ENCODE data around the gene ERBB4.

ERBB4 gene

DNA sequence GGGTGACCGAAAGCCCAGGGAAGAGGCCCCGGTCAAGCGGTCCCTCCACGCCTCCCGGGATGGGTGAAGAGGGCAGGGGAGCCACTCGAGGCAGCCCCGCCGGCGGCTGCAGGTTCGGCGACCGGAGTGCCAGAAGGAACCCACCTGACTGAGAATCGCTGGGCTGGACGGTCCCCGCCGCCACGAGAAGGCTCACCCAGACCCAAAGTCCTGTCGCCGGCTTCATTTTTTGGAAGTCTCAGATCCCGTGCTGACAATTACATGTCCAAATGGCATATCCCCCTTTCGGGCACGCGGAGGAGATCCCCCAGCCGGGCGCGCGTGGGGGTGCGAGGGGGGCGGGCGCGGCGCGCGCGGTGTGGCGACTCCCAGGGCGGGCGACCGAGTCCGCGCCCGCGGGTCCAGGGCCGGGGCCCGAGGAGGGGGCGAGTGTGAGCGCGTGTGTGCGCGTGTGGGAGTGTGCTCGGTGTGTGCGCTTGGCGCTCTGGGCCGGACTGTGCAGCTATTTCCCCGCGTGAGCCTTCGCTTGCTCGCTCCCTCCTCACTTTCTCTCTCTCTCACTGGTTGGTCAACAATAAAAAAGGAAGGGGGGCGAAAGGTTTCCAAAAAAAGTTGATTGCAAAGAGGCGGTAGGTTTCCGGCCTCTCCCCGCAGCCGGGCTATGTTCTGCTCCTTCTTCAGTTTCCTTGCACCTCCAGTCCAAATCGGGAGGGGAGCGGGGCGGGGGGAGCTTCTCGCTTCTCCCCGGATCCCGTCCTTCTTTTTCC is at the start of gene ERBB4:
Gene ERBB4, minus strand, starts transcription at position 498 of the 767 bp plus-strand sequence. Its CDS starts 272 bp downstream, at position 226.
- DNase-seq (ENCODE audit: low read depth in 2 of 2): no peak

DNA sequence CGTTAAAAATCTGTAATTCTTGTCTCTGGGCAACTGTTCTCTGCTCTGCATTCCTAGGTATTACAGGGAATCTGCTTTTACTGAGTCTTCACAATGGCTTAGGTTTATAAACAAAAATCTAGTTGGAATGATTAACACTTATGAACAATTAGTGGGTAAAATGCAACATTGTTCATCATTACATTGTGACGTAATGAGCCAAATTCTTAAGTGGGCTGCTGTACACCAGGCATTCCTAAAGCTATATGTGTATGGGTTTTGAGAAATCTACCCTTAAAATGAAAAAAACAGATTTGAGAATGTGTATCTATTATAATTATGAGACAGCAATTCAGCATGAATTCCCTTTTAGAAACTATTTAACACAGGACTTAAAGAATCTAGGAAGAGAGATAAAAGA is 41.5 kb upstream of the ERBB4 start:
- DNase-seq (ENCODE audit: low read depth in 2 of 2): no peak

GRCh38 chr2:212556296-212556695 is 17.7 kb upstream of the ERBB4 start:
- DNase-seq (ENCODE audit: low read depth in 2 of 2): no peak

- DNase-seq (ENCODE audit: low read depth in 2 of 2): no peak
These were observed 15.6 kb upstream of the ERBB4 start for GRCh38 chr2:212554233-212554632.

GRCh38 chr2:212549941-212550340 is 11.3 kb upstream of the ERBB4 start:
- no peak for DNase-seq (ENCODE audit: low read depth in 2 of 2)

- DNase-seq (ENCODE audit: low read depth in 2 of 2): no peak
These were observed 10.9 kb upstream of the ERBB4 start for GRCh38 chr2:212549463-212549862.

DNA sequence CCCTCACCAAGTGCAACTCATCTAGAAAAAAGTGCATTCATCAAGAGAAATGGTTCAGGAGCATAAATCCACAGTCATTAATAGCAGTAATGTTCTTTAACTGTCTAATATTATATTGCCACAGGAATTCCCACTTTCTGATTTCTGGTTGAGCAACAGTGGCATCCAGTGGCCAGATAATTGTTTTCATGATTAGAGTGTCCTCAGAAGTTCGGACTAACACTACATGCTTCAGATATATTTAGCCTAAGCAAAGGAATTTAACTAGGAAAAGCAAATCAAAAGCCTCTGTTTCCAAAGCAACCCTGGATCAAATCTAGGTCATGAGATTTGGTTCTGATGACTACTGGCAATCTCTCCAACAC is 9.8 kb upstream of the ERBB4 start:
- DNase-seq (ENCODE audit: low read depth in 2 of 2): no peak

DNA sequence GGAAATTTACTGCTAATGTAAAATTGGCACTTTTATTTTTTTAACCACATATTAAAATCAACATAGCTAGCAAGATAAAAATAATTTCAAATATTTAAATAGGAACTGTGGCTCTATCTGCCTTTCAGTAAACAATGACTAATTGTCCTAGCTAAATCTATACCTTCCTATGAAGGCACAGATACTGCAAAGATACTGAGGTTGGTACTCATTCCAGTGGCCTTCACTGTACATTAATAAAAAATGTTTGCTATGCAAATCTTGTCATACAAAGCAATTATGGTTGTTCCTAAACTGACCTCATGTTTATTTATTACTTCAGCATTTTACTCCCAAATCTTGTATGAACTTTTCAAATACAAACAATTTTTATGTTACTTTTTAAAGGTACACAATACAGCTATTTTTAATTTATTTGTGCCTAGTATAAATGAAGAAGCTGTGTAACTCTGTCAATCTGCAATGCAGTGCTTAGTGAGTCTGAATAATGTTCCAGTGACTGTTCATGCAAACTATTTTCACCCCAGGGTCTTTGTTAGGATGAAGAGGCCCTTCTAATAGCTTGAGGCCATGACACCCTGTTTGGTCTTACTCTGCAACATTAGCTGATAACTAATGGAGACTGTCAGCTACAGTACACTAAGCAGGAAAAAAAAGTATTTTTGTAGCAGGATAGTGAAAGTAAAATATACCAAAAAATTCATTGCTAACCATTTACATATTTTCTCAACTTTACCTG is 9.3 kb upstream of the ERBB4 start:
- no peak for DNase-seq (ENCODE audit: low read depth in 2 of 2)

DNA sequence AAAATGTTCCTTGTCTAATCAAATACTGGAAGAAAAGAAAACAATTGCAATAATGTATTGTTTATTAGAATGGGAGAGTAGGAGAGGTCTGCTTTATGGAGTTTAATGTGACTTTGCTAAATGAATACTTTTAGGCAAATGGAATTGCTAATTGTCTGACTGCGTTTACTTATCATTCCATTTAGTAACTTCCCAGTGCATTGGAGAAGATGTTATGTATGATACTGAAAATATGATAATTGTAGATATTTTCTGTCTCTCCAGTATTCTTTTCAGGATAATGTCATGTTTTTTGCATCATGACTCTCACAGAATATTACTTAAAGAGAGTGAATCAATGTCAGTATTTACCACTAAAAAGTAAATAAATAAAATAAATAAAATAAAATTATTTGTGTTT is 8.1 kb upstream of the ERBB4 start:
- DNase-seq (ENCODE audit: low read depth in 2 of 2): no peak

- DNase-seq (ENCODE audit: low read depth in 2 of 2): no peak
These were observed 1.7 kb upstream of the ERBB4 start for GRCh38 chr2:212540341-212540740.

GRCh38 chr2:212539072-212539880 is 674 bp upstream of the ERBB4 start:
- DNase-seq (ENCODE audit: low read depth in 2 of 2): no peak

GRCh38 chr2:212537726-212538304 is 787 bp downstream of the ERBB4 start:
- no peak for DNase-seq (ENCODE audit: low read depth in 2 of 2)

DNA sequence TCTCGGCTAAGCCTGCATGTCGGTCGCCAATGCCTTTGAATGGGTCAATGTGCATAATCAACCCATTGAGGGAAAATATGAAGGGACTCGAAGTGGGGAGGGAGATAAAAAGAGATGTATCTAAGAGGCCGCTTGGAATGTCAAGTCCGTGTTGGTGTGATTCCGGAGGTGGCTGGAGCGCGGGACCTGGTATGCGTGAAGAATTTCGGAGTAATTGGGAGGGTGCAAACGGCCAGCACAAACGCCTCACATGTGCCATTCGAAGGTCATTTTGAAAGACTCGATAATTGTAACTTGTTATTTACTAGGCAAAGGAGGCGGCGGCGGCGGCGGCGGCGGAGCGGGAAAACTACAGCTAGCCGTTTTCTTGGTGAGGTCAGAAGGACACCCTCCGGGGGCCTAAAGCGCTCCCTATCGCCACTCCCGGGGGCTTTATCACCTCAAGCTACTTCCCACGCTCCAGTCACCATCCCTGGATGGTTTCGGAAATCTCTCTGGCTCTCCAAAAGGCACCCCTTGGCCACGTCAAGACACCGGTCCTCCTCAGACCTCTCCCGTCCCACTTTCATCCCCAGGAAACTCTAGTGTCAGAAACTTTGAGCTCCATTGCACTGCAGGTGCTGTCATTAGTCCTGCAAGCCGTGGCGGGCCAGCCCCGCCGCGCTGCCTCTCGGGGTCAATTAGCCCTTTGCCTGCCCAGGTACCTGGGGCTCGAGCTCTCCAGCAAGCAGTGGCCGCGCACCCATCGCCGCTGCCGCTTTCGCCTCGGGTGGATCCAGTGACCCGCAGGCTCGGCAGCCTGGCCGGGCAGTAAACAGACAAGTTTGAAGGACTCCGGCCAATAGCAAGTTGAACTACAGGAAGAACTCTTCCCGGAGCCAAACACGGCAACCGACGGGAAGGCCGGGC is 1.5 kb downstream of the ERBB4 start:
- no peak for DNase-seq (ENCODE audit: low read depth in 2 of 2)

DNA sequence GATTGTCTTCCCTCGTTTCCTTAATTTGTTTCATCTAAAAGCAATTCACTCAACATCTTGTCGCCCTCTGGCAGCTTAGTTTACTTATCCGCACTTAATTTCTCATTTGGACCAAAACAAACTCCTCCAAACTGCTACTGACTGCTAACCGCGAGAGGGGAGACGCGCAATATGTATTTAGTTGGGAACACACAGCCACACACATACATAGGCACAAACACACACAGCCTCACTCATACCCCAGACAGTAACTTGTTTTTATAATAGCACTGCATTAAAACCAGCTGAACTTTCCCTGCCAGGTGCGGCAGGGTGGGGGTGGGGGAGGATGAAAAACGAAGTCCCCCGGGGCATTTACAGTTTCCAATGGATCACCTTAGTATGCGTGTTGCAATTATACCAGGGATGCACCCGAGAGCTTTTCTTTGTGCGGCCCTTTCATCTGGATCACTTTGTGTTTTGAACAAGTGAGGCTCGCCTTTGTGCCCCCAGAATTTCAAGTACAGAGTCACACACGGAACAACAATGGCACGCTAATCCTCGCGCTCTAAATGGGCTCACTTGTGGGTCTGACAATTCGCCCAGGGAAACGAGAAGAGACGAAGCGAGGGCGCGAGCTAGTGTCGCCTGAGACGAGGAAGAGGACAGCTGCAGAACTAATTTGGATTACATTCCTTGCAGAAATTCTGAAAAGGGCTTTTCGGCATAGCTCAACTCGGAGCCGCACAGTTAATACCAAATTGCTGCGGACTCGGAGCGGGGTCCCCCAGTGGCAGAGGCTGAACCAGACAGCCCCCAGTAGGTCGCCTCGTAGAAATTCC is 2.4 kb downstream of the ERBB4 start:
- no peak for DNase-seq (ENCODE audit: low read depth in 2 of 2)

GRCh38 chr2:212534336-212534735 is 4.3 kb downstream of the ERBB4 start:
- no peak for DNase-seq (ENCODE audit: low read depth in 2 of 2)

DNA sequence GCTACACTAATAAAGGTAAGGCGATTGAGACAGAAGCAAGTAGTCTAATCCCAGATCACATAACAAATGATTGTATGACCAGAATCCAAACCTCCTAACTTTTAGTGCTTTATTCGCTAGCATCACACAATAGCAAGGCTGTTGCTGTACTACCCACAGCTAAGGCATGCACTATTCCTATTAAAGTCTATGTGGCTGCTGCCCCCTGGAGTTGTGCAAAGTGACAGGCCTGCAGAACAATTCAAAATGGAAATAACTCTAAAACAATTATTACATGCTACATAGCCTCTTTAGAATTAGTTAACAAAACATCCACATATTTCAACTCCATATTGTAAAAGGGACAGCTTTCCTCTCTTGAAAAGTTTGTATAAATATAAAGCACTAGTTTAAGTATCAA is 6.0 kb downstream of the ERBB4 start:
- no peak for DNase-seq (ENCODE audit: low read depth in 2 of 2)

GRCh38 chr2:212532087-212532486 is 6.5 kb downstream of the ERBB4 start:
- DNase-seq (ENCODE audit: low read depth in 2 of 2): no peak

DNA sequence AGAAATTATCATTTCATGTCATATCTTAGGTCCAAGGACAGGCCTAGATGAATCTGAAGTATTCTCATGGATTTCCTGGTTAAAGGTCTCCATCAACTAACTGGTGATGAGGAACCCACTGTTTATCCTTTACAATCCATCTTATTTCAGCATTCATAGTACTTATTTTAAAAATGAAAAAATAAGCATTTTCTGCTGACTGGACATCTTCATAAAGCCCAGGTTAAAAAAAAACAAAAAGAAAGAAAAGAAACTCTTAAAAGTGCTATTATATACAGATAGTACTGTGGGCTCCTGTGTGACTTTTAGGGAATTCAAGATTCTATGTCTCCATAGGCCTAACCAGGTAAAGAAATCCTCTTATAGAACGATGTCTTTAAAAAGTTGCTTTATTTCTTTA is 7.1 kb downstream of the ERBB4 start:
- no peak for DNase-seq (ENCODE audit: low read depth in 2 of 2)

DNA sequence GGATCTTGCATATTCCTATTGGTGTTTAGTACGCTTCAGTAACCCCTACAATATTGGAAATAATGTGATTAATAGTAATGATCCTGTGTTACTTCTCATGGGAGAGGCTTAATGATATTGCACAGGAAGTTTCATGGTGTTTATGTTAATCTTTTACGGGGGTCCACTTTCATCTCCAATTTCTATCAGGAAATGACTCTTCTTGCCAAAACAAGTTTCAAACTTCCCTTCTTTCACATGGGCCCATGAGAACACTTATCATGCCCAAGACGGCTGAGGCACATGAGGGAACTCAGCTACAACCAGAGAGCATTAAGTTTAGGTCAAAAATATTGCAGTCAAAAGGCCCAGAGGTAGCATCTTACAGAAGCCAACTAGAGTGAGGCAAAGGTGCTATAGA is 7.6 kb downstream of the ERBB4 start:
- no peak for DNase-seq (ENCODE audit: low read depth in 2 of 2)

DNA sequence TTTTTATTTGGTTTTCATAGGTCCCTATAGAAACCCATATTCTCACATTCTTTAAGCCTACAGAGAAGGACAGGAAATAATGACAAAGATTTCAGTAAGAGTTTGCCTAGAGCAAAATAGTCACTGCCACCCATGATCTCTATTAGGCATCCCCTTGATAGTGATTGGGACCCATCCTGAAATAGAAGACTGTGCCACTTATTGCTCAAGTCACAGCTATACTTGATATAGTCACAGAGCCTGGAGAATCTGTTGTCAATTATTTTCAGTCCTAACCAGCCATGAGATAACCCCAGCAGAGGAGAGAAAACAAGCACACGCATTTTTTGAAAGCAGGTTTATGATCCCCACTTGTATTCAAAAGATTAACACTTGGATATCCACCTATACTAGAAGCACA is 8.2 kb downstream of the ERBB4 start:
- DNase-seq (ENCODE audit: low read depth in 2 of 2): no peak

Data from stimulated activated CD8-positive, alpha-beta memory T cell treated with anti-CD3 and anti-CD28 coated beads, Interleukin-2, amount 100 ng/mL, for 1 hour (primary cell).